ENCODE data around the gene CERS6. TPM values are rescaled to one million over a fixed set of nuclear protein-coding genes. Genes with fewer than 3 reads are reported as not detected.

The CERS6 gene
- total RNA-seq, 1 experiment from 2014 or later, result 17.3 TPM

GRCh38 chr2:168717790-168718502 lies 261.9 kb downstream of the CERS6 start:
- H3K4me1 Mint-ChIP-seq, result no peaks in the 10 kb centered on the region
- H3K9me3 Mint-ChIP-seq, result no peaks in the 10 kb centered on the region
- H3K27ac Mint-ChIP-seq, result no peak overlapping the region
- DNase-seq (ENCODE audit: low spot score) (no peak), ATAC-seq (no peak)
- no peak overlapping the region for H3K4me3 Mint-ChIP-seq
- H3K27me3 Mint-ChIP-seq (ENCODE audit: low read depth), result no peaks in the 10 kb centered on the region
- CTCF ChIA-PET, result no interaction called here
- no peak for TF ChIP-seq ZNF219 (CRISPR knock-in tag; IDR thresholded peaks at IDR 0.05; ENCODE audit: borderline replicate concordance)
- TF ChIP-seq, protein P1, sequence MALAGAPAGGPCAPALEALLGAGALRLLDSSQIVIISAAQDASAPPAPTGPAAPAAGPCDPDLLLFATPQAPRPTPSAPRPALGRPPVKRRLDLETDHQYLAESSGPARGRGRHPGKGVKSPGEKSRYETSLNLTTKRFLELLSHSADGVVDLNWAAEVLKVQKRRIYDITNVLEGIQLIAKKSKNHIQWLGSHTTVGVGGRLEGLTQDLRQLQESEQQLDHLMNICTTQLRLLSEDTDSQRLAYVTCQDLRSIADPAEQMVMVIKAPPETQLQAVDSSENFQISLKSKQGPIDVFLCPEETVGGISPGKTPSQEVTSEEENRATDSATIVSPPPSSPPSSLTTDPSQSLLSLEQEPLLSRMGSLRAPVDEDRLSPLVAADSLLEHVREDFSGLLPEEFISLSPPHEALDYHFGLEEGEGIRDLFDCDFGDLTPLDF (CRISPR knock-in tag; IDR thresholded peaks at IDR 0.05), result no peak
- no peak for TF ChIP-seq SMAD3 (CRISPR knock-in tag; IDR thresholded peaks at IDR 0.05; ENCODE audit: borderline replicate concordance)
- no peak for TF ChIP-seq EMX1 (CRISPR knock-in tag; IDR thresholded peaks at IDR 0.05)
- TF ChIP-seq JAZF1 (CRISPR knock-in tag; IDR thresholded peaks at IDR 0.05), result no peak
- TF ChIP-seq NFYB (CRISPR knock-in tag; conservative IDR thresholded peaks at IDR 0.05; ENCODE audit: low read depth), result no peak
- TF ChIP-seq NR2C2 (CRISPR knock-in tag; IDR thresholded peaks at IDR 0.05), result no peak
- TF ChIP-seq, protein P2, sequence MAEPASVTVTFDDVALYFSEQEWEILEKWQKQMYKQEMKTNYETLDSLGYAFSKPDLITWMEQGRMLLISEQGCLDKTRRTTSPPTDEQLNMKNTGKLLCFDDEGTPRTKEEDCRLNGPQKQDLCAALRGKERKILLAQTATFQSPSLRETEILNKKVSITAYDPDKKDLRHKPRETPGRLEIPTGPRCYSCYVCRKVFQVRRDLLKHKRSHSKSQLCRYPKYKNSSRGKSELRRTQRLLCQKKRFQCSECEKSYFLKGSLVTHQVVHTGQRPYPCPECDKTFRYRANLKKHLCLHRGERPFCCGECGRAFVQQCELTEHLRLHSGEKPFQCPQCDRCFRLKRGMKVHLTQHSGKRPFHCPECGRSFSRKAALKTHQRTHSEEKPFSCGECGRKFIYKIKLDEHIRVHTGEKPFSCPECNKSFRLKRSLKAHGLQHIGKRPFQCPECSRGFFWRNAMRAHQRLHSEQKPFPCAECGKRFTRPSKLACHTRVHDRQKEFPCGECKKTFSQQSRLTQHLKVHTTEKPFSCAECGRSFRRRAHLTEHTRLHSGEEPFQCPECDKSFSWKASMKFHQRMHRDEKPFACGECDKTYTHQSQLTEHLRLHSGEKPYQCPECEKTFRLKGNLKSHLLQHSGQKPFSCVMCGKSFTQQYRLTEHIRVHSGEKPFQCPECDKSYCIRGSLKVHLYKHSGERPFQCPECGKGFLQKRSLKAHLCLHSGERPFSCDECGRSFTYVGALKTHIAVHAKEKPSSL (CRISPR knock-in tag; conservative IDR thresholded peaks at IDR 0.05), result no peak
- TF ChIP-seq RORB (CRISPR knock-in tag; IDR thresholded peaks at IDR 0.05), result no peak
- TF ChIP-seq TEAD1 (CRISPR knock-in tag; IDR thresholded peaks at IDR 0.05), result no peak
- no peak for TF ChIP-seq GRHL2 (CRISPR knock-in tag; IDR thresholded peaks at IDR 0.05; ENCODE audit: insufficient replicate concordance, severe bottlenecking)
- no peak for TF ChIP-seq AFF4 (CRISPR knock-in tag; IDR thresholded peaks at IDR 0.05; ENCODE audit: borderline replicate concordance)
- no peak for TF ChIP-seq HMGA2 (CRISPR knock-in tag; IDR thresholded peaks at IDR 0.05)
- no peak for TF ChIP-seq MLX (CRISPR knock-in tag; IDR thresholded peaks at IDR 0.05)
- TF ChIP-seq OVOL2 (CRISPR knock-in tag; IDR thresholded peaks at IDR 0.05; ENCODE audit: borderline replicate concordance), result no peak
- TF ChIP-seq, protein P3, sequence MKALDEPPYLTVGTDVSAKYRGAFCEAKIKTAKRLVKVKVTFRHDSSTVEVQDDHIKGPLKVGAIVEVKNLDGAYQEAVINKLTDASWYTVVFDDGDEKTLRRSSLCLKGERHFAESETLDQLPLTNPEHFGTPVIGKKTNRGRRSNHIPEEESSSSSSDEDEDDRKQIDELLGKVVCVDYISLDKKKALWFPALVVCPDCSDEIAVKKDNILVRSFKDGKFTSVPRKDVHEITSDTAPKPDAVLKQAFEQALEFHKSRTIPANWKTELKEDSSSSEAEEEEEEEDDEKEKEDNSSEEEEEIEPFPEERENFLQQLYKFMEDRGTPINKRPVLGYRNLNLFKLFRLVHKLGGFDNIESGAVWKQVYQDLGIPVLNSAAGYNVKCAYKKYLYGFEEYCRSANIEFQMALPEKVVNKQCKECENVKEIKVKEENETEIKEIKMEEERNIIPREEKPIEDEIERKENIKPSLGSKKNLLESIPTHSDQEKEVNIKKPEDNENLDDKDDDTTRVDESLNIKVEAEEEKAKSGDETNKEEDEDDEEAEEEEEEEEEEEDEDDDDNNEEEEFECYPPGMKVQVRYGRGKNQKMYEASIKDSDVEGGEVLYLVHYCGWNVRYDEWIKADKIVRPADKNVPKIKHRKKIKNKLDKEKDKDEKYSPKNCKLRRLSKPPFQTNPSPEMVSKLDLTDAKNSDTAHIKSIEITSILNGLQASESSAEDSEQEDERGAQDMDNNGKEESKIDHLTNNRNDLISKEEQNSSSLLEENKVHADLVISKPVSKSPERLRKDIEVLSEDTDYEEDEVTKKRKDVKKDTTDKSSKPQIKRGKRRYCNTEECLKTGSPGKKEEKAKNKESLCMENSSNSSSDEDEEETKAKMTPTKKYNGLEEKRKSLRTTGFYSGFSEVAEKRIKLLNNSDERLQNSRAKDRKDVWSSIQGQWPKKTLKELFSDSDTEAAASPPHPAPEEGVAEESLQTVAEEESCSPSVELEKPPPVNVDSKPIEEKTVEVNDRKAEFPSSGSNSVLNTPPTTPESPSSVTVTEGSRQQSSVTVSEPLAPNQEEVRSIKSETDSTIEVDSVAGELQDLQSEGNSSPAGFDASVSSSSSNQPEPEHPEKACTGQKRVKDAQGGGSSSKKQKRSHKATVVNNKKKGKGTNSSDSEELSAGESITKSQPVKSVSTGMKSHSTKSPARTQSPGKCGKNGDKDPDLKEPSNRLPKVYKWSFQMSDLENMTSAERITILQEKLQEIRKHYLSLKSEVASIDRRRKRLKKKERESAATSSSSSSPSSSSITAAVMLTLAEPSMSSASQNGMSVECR (CRISPR knock-in tag; IDR thresholded peaks at IDR 0.05; ENCODE audit: borderline replicate concordance), result no peak
- TF ChIP-seq ZNF423 (CRISPR knock-in tag; IDR thresholded peaks at IDR 0.05), result no peak
- TF ChIP-seq, protein P4, sequence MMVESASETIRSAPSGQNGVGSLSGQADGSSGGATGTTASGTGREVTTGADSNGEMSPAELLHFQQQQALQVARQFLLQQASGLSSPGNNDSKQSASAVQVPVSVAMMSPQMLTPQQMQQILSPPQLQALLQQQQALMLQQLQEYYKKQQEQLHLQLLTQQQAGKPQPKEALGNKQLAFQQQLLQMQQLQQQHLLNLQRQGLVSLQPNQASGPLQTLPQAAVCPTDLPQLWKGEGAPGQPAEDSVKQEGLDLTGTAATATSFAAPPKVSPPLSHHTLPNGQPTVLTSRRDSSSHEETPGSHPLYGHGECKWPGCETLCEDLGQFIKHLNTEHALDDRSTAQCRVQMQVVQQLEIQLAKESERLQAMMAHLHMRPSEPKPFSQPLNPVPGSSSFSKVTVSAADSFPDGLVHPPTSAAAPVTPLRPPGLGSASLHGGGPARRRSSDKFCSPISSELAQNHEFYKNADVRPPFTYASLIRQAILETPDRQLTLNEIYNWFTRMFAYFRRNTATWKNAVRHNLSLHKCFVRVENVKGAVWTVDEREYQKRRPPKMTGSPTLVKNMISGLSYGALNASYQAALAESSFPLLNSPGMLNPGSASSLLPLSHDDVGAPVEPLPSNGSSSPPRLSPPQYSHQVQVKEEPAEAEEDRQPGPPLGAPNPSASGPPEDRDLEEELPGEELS (CRISPR knock-in tag; IDR thresholded peaks at IDR 0.05), result no peak
- TF ChIP-seq CREM (CRISPR knock-in tag; IDR thresholded peaks at IDR 0.05), result no peak
- peaks cover 2% of the 10 kb centered on the region; the same call in 1 of the 2 replicates for H3K36me3 Mint-ChIP-seq
- POLR2A ChIA-PET, result no interaction called here

Data from WTC11 (cell line).